GM19035 (cell line): ENCODE results near the gene RTN4.
A peak's percentile ranks its signal among the peaks of the same experiment; 100 is the strongest.
"Not testable (repeated sequence)": the region's sequence is repeated elsewhere in the genome, so short reads cannot be mapped to it uniquely, and the experiment has no call there.

Experiments used
- ATAC-seq: cut with Tn5 transposase; IDR thresholded peaks from one replicate; pipeline ENCODE4 v1.9.1; 2021; ENCODE audit not compliant: unreplicated experiment

RTN4 gene

DNA sequence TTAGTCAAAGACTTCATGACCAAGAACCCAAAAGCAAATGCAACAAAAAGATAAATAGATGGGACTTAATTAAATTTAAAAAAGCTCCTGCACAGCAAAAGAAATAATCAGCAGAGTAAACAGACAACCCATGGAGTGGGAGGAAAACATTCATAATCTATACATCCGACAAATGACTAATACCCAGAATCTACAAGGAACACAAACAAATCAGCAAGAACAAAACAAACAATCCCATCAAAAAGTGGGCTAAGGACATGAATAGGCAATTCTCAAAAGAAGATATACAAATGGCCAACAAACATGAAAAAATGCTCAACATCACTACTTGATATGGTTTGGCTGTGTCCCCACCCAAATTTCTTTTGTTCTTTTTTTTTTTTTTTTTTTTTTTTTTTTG, 25.8 kb upstream of the RTN4 start:
- not testable (repeated sequence) for ATAC-seq

DNA sequence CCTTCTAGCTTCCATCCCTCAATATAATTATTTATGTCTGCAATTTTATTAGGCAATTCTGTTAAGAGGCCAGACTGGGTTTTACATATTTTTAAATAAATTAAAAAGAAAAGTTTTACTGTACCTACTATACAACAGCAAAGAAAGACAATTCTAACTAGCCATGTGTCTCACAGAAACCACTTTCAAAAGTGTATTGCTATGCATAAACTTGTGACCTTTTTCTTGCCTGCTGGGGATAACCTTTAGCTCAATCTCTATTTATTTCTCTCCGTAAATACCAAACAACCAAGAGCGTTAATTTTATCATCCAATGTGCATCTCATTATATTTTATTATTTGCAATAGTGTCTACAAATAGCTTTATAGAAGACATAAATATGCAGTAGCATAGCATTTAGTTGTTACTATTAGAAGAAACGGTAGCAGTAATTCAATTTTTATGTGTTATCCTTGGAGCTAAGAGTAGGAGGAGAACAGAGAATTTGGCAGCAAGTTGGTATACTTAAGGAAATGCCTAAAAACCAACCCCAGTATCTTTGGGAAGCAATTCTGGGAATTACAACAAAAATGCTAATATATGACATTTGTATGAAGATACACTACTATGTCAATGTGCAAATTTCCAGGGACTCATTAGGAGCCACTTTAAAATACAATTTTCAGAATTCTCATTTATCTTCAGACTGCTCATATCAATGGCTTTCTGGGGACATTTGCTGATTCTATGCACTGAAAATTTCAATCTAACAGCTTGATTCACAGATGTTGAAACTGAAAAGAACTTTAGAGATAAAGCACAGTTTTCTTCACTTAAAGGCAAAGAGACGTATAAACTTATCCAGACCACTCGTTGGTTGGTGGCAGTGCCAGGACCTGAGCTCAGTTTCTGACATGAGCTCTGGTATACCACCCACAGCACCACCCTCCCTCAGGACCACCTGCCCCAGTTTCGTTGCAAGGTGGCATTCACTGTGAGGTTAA, 23.0 kb upstream of the RTN4 start:
- no peak for ATAC-seq

DNA sequence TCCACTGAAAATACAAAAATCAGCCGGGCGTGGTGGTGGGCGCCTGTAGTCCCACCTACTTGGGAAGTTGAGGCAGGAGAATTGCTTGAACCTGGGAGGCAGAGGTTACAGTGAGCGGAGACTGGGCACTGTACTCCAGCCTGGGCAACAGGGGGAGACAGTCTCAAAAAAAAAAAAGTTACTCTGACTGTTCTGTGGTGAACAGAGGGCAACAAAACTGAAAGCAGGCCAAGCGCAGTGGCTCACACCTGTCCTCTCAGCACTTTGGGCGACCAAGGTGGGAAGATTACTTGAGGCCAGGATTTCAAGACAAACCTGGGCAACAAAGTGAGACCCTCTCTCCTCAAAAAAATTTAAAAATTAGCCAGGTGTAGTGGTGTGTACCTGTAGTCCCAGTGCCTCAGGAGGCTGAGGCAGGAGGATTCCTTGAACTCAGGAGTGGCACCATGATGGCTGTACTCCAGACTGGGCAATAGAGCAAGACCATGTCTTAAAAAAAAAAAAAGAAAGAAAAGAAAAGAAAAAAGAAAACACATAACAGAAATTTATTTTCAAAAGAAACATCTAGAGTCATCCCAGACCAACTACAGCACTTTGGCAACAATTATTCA, 13.6 kb upstream of the RTN4 start:
- ATAC-seq: no peak

DNA sequence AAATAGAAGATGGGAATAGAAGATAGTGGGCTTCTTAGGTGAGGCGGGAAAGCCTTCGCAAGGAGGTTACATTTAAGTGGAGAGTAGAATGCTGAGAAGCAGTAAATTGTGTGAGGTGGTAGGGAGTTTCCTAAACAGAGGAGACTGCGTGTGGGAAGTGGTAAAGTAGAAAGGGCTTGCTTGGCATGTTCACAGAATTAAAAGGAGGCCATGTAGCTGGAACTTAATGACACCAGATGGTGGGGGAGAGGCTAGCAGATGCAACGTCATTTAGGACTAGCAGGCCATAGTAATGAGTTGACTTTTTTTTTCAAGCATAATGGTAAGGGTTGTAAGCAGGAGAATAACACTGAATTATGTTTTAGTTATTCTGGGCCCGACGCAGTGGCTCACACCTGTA, 13.0 kb upstream of the RTN4 start:
- ATAC-seq: no peak

DNA sequence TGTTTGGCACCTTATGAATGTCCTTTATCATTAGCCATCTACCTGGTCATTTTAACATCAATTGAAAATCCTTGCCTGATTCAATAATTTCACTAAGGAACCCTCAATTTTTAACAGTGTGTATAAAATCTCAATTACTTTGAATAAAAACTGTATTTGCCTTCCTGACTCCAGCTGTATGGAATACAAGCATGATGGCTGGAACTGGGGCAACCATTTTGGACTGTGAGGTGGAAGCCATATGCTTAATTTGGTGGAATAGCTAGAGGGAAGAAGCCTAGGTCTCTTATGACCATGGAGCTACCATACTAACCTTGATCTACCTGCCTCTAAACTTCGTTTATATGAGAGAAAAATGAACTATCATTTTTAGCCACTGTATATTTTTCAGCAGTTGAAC, 12.5 kb upstream of the RTN4 start:
- no peak for ATAC-seq

DNA sequence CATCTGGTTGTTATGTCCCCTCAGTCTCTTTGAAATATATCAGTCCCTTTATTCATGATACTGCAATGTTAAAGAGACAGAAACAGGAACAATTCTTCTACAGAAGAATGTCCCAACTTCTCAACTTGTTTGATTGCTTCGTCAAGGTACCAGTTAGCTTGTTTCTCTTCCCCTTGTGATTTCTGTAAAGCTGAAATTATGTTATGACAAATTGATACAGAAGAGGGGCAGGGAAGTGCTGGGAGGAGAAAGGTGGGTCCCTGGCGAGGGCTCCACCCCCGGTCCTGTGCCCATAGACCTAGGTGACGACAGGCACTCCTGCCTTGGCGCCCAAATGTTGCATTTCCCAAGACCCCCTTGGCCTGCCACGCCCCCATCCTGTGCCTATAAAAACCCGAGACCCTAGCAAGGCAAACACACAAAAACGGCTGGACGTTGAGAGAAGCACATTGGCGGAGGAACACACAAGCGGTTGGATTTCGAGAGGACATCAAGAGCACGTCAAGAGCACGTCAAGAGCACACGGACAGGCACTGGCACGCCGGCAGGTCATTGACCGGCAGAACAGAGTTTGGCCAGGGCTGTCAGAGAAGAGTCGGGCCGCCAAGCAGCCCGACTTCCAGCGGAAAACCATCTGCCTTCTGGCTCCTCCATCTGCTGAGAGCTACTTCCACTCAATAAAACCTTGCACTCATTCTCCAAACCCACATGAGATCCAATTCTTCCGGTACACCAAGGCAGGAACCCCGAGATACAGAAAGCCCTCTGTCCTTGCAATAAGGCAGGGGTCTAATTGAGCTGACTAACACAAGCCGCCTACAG, 11.5 kb upstream of the RTN4 start:
- ATAC-seq: no peak

DNA sequence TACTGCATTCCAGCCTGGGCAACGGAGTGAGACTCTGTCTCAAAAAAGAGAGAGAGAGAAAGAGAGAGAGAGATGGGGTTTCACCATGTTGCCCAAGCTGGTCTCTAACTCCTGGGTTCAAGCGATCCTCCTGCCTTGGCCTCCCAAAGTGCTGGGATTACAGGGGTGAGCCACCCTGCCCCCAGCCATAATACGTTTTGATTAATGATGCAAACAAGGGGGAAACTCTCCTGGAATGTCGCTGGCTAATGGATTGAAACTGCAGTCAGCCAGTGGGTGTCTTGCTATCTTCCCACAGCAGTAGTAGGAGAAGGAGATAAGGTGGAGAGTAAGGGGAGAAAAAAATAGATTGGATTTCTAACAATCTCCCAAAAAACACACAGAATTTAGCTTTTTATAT, 9.5 kb upstream of the RTN4 start:
- no peak for ATAC-seq

DNA sequence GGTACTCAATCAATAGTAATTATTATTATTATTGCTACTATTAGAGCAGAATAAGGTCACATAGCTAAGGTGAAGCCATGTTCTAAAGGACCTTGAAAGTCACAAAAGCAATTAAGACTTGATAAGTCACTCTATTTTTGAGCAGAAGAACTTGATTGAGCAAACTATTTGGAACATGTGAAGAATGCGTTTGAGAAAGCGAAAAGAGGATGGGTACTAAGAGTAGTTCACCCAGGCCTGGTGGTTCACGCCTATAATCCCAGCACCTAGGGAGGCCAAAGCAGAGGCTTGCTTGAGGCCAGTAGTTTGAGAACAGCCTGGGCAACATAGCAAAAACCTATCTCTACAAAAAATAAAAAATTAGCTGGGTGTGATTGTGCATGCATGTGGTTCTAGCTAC, 7.2 kb upstream of the RTN4 start:
- ATAC-seq: no peak

DNA sequence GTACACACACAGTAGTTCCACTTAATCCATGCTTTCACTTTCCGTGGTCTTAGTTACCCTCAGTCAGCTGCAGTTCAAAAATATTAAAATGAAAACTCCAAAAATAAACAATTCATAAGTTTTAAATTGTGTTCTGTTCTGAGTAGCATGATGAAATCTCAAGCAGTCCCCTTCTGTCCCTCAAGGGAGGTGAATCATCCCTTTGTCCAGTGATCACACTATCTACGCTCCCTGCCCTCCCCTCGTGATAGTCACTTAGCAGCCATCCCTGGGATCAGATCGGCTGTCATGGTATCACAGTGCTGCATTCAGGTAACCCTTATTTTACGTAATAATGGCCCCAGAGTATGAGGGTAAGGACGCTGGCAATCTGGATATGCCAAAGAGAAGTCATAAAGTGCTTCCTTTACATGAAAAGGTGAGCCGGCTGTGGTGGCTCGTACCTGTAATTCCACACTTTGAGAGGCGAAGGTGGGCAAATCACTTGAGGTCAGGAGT, 5.8 kb upstream of the RTN4 start:
- ATAC-seq: no peak

DNA sequence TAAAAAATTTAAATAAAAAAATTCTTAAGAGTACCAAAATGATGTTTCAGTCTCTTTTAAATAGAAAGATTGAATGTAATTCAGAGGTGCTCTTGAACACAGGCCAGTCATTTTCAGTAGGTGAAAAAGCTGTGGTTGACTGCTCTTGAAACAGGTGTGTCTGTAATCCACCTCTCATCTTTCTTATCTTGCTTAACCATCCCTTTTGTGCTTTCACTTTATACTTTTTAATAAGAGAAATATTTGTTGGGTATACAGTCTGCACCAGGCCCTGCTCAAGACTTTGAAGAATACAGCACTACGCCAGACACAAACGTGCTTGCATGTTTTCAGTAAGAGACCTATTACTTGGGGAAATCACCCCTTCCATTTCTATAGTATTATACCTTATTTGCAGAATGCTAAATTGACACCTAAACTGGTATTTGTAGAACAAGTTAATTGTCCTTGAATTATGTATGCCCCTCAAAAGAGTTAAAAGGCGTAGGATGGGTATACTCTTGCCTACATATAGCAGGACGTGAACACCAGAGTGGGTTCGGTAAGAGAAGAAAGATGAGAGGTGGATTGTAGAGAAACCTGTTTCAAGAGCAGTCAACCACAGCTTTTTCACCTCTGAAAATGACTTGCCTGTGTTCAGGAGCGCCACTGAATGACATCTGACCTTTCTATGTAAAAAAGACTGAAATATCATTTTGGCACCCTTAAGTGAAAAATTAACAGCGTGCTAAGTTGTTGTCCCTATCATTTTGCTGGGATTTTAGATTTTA, 4.0 kb upstream of the RTN4 start:
- ATAC-seq: peak; percentile 20

DNA sequence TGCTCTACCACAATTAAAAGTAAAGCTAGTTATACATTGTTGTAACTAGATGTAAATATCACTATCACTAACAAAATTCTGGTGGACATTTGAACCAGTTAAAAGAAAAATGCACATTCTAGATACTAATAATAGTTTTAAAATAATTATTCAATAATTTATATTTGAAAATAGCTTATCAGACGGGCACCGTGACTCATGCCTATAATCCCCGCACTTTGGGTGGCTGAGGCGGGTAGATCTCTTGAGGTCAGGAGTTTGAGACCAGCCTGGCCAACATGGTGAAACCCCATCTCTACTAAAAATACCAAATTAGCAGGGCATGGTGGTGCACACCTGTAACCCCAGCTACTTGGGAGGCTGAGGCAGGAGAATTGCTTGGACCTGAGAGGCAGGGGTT, 3.0 kb upstream of the RTN4 start:
- not testable (repeated sequence) for ATAC-seq

DNA sequence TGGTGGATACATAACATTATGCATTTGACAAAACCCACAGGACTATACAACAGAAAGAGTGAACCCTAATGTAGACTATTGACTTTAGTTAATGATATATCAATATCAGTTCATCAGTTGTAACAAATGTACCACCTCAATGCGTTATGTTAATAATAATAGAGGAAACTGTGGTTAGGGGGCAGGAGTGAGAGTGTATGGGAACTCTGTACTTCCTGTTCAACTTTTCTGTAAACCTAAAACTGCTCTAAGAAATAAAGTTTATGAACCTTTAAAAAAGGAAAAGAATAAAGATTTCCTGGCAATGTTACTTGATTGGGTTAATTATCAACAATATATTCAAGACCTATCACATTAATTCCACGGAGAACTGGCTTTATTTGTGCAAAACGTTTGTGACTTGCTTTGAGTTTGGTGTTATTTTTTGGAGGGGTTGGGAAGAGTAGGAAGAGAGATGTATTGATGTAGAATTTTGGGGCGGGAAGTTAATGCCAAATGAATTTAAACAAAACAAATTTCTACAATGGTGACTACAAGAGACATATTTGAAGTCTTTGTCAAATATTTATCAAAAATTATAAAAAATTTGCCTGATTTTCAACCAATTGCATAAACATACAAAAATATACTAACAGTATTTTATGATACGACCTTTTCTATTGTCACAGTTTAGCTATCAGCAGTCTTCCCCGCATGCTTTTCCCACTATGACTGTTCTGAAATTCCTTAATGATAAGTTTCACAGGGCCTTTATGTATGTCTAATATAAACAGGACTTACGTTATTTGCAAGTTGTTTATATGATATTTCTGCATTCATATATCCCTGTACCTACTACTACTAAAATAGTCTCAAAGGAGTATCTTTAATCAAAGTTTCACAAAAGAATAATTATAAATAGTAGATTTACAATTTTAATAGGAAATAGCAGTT, 2.1 kb upstream of the RTN4 start:
- ATAC-seq: no peak

DNA sequence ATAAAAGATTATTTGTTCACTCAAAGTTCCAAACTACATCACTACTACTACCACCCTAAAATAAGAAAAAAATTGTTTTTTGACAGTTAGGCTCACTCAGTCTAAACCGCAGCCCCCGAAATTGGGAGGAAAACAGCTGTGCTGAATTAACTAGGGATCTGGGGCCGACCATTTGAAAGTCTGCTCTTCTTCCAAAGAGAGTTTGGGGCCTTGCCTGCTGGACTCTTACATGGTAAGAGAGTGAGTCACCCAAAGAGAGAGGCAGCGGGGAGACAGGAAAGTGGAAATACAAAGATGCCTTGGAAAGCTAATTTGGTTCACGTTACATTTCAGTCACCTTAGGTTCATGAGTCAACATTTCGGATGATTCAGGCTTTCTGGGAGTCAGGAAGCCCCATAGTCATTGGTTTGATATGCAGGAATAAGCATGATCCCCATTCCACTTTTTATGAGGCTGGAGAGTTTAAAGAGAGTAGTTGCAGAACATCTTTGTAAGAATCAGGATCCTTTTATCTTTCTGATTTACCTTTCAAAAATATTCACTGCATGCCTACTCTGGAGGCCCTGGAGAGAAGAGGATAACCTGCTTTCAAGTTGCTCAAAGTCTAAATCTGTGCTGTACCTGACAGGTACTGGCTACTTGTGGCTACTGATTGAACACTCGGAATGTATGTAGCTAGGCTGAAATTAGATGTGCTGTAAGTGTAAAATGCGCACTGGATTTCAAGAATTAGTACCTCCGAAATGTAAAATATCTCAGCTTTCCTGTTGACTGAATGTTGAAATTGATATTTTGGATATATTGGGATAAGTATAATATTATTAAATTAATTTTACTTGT, 995 bp upstream of the RTN4 start:
- no peak for ATAC-seq

DNA sequence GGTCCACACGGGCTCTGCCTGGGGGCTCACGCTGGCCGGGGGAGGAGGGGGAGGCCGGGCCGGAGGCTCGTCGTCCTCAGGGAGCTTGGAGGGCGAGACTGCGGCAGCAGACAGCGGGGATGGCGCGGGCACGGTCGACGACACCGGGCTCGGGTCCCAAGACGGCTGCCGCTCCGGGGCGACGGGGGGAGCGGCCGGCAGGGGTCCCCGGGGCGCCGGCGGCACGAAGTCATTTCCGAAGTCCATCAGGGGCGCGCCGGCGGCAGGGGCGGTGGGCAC, 491 bp downstream of the RTN4 start:
- peak; percentile 2 for ATAC-seq

DNA sequence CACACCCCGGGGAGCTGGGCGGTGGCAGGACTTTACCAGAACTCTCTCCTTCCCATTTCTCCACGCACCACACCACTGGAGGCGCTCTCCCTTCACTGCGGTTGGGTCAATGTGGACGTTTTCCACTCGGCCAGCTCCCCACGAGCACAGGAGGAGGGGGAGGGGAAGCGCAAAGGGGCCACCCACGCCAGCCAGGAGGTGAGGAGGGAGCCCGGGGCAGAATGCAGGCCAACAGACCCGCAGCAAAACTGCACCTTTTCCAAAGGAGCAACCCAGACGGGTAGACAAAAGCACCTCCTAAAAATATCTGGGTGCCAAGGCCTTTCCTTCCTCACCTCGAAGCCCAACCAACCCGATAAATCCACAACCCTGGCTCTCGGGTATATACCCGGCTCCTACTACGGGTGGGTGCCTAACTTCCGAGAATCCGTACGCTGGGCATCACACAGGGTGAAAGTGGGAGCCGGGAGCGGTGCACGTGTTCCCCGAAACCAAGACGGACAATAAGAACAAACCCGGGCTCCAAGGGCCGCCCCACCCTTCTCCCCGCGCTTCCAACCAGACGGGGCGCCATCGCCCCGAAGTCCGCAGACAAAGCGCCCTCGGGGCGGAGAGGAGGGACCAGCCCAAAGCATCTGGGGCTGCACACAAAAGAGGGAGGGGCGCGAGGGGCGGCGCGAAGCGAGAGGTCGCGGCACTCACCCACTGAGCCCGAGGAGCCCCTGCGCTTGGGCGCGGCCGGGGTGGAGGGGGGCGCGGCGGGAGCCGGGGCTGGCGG, 1.0 kb downstream of the RTN4 start:
- peak; percentile 17 for ATAC-seq

DNA sequence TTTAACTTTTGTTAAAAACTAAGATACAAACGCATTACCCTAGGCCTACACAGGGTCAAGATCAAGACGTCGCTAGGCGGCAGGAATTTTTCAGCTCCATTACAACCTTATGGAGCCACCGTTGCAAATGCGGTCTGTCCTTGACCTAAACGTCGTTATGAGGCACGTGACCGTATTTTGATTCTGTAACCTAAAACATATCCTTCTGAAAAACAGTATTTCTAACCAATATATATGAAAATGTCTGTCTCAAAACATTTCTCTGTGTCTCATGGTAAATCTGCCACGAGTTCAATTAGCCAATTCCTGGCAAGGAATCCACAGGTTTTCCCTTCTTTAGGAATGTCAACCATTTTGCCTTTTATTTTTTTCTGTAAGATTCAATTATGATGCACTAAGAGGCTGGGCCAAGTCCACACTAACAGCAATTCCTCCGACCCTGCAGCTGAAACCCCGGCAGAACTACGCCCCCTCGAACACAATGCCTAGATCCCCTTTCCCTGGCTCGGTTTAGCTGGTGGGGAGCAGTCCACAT, 1.7 kb downstream of the RTN4 start:
- ATAC-seq: no peak

DNA sequence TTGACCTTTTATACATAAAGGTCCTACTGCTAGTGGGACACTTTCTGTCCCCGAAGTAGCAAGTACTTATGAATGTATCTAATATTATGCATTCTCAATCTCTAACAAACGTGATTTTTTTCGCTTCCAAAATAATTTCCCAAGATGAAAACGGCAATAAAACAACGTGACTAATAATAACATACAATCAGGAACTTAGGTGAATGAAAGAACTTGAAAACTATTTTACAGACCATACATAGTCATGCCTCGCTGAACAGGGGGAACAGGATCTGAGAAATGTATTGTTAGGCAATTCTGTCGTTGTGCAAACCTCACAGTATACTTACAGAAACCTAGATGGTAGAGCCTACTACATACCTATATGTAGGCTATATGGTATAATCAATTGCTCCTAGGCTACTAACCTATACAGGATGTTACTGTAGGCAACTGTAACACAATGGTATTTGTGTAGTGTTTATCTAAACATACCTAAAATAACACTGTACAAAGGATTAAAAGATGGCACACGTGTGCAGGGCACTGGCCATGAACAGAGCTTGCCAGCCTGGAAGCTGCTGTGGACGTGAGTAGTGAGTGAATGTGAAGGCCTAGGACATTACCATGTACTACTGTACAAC, 2.5 kb downstream of the RTN4 start:
- ATAC-seq: no peak
